ENCODE data around the gene MSANTD1. TPM values are rescaled to one million over a fixed set of nuclear protein-coding genes. Genes with fewer than 3 reads are reported as not detected.

Gene MSANTD1
- total RNA-seq, 1 experiment from 2014 or later = 1.4 TPM

GRCh38 chr4:3268395-3269104 is 19.6 kb downstream of the MSANTD1 start:
- no peak for TF ChIP-seq CTCF (IDR thresholded peaks at IDR 0.05; ENCODE audit: unreplicated experiment)
- no peaks in the 10 kb centered on the region for H3K36me3 Mint-ChIP-seq (ENCODE audit: insufficient read depth, unreplicated experiment)

DNA sequence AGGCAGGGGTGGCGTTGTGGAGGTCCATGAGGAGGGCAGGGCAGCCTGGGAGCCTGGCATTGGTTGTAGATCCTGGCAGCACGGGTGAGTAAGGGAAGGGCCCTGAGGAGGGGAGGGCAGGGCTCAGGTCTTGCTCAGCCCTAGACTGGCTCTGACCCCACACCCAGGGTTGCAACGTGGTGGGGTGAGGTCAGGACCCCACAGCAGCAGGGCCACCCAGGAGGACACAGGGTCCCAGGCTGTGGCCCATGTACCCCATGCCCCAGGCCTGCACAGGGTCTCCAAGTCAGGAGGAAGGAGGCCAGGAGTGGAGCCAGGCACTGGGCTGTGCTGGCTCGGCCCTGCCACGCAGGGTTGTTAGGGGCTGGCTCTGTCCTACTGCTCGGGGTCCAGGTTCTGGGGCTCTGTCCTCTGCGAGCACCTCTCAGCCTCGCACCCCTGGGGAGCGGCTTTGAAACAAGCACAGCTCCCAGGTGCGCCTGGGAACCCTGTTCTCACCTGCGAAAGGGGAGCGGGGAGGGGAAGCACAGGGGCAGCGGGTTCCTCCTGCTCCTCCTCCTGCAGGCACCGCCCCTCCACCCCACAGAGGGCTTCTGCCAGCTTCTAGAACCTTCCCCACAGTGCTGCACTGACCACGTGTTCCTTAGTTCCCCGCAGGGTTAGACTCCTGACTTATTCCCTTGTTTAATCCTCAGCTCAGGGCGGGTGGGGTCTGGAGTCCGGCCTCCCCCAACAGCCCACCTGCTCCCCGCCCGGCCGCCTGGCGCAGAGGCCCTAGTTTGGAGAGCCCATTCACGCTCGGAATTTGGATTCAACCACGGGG is 20.4 kb downstream of the MSANTD1 start:
- Mint-ChIP-seq H3K4me1 (ENCODE audit: low read depth, unreplicated experiment) (no peaks in the 10 kb centered on the region), H3K27ac (ENCODE audit: unreplicated experiment) (no peak overlapping the region), H3K36me3 (ENCODE audit: insufficient read depth, unreplicated experiment) (no peaks in the 10 kb centered on the region), H3K27me3 (ENCODE audit: unreplicated experiment) (no peaks in the 10 kb centered on the region), H3K9me3 (ENCODE audit: low read depth, unreplicated experiment) (no peaks in the 10 kb centered on the region), H3K4me3 (ENCODE audit: low read depth, unreplicated experiment) (no peak overlapping the region)
- no peak for TF ChIP-seq CTCF (IDR thresholded peaks at IDR 0.05; ENCODE audit: unreplicated experiment)
- CTCF ChIA-PET = no interaction called here
- intact Hi-C loops (cut with micrococcal nuclease; ENCODE audit: unreplicated experiment) = no loop called here
- BruUV-seq (replicated peaks) = no TSS peak
- DNase-seq = no peak

More at GRCh38 chr4:3268395-3269104, 19.6 kb downstream of the MSANTD1 start:
- no TSS peak for BruUV-seq (replicated peaks)
- CTCF ChIA-PET = no interaction called here
- no peak for DNase-seq
- no peaks in the 10 kb centered on the region for H3K4me1 Mint-ChIP-seq (ENCODE audit: low read depth, unreplicated experiment)
- no peaks in the 10 kb centered on the region for H3K9me3 Mint-ChIP-seq (ENCODE audit: low read depth, unreplicated experiment)
- no peaks in the 10 kb centered on the region for H3K27me3 Mint-ChIP-seq (ENCODE audit: unreplicated experiment)
- H3K4me3 Mint-ChIP-seq (ENCODE audit: low read depth, unreplicated experiment) = no peak overlapping the region
- H3K27ac Mint-ChIP-seq (ENCODE audit: unreplicated experiment) = no peak overlapping the region
- intact Hi-C loops (cut with micrococcal nuclease; ENCODE audit: unreplicated experiment) = no loop called here

DNA sequence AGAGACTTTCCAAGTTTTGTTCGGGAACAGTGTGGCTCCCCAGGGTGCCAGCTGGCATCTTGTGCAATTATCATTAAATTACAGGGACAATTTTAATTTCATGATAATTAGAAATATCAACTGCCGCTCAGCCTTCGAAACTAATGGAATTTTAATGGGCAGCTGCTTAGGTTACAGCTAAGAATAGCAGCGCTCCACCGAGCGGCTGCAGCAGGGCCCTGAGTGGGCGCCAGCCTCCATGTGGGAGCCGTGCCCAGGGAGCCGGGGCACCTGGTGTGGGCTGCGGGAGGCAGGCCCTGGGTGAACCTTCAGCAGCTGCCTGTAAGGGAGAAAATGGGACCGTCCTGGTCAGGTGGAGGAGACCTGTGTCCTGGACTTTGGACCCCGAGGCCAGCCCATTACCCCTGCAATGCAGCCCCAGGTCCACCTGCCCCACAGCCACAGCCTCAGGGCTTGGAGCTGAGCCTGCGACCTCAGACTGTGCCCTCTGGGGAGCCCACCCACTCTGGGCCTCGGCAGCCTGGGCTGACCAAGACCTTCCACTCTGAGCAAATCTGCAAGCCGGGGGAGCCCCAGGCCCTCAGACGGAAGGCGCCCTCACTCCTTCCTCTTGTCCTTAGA is 21.1 kb downstream of the MSANTD1 start:
- no peaks in the 10 kb centered on the region for H3K9me3 Mint-ChIP-seq (ENCODE audit: low read depth, unreplicated experiment)
- TF ChIP-seq CTCF (IDR thresholded peaks at IDR 0.05; ENCODE audit: unreplicated experiment) = no peak
- intact Hi-C loops (cut with micrococcal nuclease; ENCODE audit: unreplicated experiment) = no loop called here
- H3K27ac Mint-ChIP-seq (ENCODE audit: unreplicated experiment) = no peak overlapping the region
- no peaks in the 10 kb centered on the region for H3K36me3 Mint-ChIP-seq (ENCODE audit: insufficient read depth, unreplicated experiment)
- CTCF ChIA-PET = no interaction called here
- H3K4me1 Mint-ChIP-seq (ENCODE audit: low read depth, unreplicated experiment) = no peaks in the 10 kb centered on the region
- no peak overlapping the region for H3K4me3 Mint-ChIP-seq (ENCODE audit: low read depth, unreplicated experiment)
- no peaks in the 10 kb centered on the region for H3K27me3 Mint-ChIP-seq (ENCODE audit: unreplicated experiment)
- no TSS peak for BruUV-seq (replicated peaks)
- DNase-seq = no peak

DNA sequence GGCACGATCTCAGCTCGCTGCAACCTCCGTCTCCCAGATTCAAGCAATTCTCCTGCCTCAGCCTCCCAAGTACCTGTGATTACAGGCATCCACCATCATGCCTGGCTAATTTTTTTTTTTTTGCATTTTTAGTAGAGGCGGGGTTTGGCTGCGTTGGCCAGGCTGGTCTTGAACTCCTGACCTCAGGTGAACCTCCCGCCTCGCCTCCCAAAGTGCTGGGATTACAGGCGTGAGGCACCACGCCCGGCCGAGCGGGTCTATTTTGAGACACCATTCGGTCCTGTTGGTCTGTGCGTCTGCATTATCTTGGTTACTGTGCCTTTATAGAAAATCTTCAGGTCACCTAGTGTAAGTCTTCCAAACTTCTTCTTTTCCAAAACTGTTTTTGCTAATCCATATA is 22.2 kb downstream of the MSANTD1 start:
- no peak for TF ChIP-seq CTCF (IDR thresholded peaks at IDR 0.05; ENCODE audit: unreplicated experiment)
- intact Hi-C loops (cut with micrococcal nuclease; ENCODE audit: unreplicated experiment) = no loop called here
- Mint-ChIP-seq H3K4me1 (ENCODE audit: low read depth, unreplicated experiment) (no peaks in the 10 kb centered on the region), H3K27ac (ENCODE audit: unreplicated experiment) (no peak overlapping the region), H3K36me3 (ENCODE audit: insufficient read depth, unreplicated experiment) (no peaks in the 10 kb centered on the region), H3K9me3 (ENCODE audit: low read depth, unreplicated experiment) (no peaks in the 10 kb centered on the region), H3K27me3 (ENCODE audit: unreplicated experiment) (no peaks in the 10 kb centered on the region), H3K4me3 (ENCODE audit: low read depth, unreplicated experiment) (no peak overlapping the region)
- CTCF ChIA-PET = interaction anchor here (0.5 kb wide), 1 partner anchor 16 kb away, joined by 3 read pairs; no protein-coding TSS in a partner anchor
- no TSS peak for BruUV-seq (replicated peaks)
- DNase-seq = no peak

All from Calu3 (cell line).